Activated T-cell treated with anti-CD3 and anti-CD28 coated beads, Interleukin-2, amount 50 U/mL, for 48 hours (primary cell): ENCODE results near the gene TNIK.

Source experiments
- DNase-seq, 2 experiments: peaks; one replicate each; pipeline ENCODE4 v3.0.0-alpha.2; 2020

TNIK gene

DNA sequence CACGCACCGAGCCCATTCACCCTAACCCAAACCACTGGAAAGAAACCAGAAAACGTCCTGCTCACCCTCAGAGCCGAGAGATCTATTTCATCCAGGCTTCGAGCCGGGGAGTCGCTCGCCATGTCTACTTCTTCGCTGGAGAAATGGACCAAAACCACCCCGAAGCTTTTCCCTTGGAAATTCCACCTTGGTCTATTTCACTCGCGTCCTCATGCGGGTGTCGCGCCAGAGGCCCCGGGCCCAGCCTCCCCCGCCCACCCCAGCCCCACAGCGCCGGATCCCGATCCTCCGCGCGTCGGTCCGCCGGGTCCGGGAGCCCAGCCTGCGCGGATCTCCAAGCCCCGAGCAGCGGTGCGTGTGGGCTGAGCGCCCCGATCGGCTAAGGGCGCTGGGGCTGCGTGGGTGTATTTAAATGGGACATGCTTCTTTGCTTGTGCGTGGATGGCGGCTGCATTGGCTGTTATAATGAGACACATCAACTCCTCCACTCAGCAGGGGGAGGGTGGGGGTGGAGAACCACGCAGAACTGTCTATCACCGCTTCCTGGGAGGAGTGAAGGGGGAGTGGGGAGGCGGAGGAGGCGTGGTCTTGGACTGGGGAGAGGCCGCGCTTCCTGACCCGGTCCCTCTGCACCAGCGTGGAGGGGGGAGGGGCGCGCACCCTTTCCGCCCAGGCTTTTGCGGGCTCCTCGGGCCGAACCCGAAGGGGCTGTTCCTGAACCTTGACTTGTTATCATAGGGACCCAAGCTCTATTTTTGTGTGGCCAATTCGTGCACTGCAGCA lies at the start of gene TNIK:
TNIK (minus strand) TSS at position 464 of the 783 bp plus-strand sequence; CDS start at position 122, 342 bp downstream.
- peak; percentile 95 to 96 for DNase-seq

DNA sequence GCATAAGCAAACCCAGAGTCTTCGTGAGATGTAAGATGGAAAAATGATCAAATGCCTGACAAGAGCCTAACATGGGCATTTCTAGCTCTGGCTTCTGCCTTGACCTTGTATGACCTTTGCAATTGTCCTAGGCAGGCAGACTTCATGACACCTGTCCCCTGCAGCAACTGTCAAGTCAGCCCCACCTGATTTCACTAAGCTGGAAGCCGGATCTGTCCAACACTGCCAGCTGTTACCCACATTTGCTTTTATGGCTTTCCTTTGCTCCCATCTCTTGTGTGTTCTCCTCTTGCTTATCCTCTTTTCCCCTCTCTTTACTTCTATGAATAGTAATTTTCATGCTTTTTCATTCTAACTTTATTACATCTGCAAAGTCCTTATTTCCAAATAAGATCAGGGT lies 48.5 kb upstream of the TNIK start:
- DNase-seq = no peak

DNA sequence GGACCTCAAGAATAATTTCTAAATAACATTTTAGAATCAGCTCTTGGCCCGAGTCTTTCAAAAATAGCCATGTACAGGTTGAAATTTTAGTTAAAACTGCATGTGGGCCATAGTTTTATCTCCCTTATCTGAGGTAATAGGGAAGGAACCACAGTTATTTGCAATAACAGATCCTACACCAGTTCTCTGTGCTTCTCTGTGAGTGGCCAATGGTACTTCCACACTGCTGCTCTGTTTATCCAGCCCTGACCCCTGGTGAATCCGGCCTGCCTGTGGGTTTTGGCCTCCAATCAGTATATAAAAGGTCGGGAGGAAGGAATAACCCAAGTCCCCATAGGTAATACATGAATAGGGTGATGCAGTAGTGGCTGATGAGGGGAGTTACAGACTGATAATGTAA lies 48.0 kb upstream of the TNIK start:
- DNase-seq = no peak

DNA sequence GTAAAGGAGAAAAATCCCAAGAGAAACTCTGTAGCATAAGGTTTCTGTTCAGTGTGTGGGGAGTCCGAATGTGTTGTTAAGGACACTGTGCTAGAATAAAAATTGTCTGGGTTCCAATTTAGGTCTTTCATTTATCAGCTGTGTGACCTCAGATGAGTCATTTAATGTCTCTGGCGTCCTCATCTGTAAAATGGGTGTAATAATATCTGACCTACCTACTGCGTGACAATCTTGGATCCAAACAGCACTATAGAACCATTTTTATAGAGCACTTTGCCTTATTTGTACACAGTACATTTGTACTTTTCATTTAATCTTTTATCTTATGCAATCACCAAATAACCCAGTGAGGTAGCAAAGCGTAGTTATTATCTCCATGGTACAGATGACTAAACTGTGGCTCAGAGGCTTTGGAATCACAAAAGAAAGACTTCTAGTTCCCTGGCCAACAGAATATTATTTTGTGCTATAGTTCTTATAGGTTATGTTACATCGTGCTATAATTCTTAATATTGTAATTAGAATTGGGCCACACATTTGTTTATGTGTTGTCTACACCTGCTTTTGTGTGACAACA lies 46.6 kb upstream of the TNIK start:
- no peak for DNase-seq

DNA sequence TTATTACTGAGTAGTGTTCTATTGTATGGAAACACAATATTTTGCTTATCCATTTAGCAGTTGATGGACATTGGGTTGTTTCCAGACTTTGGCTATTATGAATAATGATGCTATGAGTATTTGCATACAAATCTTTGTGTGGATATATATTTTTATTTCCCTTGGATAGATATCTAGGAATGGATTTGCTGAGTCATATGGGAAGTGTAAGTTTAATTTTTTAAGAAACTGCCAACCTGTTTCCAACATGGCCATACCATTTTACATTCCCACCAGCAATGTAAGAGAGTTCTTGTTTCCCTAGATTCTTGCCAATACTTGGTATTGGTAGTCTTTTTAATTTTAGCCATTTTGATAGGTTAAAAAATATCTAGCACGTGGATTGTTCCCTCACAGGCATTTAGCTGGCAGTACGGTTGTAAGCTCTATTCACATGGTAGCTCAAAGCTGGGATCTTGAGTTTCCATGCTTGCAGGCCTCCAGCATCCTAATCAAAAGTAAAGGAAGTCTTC lies 45.7 kb upstream of the TNIK start:
- DNase-seq = no peak

DNA sequence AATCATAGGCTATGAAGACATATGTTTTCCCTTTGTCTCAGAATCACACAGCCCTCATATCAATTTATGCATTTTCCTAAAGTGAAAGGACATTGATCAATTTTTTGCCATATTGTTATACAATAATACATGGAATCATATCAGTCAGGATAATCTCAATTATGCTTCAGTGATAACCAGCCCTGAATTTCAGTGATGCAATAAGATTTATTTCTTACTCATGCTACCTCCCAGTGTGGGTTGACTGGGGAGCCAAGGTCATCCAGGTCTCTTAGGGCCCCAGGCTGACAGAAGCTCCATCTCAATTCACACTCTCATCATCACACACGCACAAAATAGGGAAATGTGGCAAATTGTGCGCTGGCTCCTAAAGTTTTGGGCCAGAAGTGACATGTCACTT lies 44.2 kb upstream of the TNIK start:
- no peak for DNase-seq

DNA sequence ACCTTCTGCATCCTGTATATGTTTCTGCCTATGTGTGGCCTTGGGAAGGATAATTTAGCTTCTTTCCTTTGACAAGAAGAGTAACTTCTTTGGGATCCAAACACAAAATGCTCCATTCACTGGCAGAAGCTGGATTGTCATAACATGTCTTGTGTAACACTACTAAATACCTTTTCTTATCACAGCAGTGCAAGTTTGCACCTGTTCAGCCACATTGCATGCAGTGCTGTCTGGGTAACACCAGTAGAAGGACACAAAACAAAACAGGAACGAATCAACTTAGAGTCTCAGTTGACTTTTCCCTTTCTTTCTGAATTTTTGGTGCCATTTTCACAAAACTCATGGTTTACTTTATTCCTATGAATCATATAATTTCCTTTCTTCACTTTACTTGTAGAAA lies 43.6 kb upstream of the TNIK start:
- DNase-seq = no peak

DNA sequence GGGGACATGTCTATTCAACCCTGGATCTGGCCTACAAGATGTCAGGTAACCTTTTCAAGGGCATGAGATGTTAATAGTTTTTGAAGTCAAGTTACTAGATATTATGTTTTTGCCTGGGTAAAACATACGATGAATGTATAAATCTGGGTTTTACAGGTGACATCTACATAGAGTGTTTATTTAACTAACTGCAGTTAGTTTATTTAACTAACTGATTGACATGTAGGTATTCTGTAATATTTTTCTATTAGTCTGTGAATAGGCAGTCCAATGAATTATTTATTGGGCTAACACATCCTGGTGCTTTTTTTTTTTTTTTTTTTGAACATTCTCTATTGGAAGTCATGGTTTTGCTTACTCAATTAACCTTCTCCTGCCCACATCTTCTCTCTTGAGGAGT lies 38.7 kb upstream of the TNIK start:
- no peak for DNase-seq

DNA sequence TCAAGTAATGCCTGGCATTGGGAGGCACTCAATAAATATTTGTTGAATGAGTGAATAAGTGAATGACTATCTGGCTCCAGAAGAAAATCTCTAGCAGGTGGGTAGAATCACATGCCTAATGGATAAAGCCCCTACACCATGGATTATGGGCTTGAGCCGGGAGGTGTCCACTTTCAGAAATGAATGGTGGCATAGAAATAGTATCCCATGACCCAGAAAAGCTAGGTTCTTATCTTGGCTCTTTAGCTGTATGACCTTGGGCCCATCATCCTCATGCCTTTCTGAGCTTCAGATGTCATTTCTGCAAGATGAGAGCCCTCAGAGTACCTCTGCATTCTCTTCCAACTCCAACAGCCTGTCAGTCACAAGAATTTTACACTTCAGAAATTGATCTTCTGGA lies 37.3 kb upstream of the TNIK start:
- DNase-seq = no peak

DNA sequence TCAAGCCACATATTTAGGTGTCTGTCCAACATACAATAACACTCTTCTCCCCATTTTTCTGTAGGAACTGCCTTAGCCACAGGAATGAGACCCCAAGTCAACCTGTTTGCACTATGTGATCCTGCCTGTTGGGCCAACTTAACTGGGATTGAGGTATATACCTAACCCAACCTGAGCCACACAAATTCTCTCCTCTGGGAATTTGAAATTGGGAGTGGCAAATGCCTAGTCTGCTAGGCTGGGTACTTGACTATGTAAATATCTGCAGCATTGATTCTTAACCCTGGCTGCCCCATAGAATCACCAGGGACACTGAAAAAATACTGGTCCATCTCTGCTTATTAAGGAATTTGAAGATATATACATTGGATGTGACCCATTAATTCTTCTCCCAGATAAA lies 35.2 kb upstream of the TNIK start:
- no peak for DNase-seq

DNA sequence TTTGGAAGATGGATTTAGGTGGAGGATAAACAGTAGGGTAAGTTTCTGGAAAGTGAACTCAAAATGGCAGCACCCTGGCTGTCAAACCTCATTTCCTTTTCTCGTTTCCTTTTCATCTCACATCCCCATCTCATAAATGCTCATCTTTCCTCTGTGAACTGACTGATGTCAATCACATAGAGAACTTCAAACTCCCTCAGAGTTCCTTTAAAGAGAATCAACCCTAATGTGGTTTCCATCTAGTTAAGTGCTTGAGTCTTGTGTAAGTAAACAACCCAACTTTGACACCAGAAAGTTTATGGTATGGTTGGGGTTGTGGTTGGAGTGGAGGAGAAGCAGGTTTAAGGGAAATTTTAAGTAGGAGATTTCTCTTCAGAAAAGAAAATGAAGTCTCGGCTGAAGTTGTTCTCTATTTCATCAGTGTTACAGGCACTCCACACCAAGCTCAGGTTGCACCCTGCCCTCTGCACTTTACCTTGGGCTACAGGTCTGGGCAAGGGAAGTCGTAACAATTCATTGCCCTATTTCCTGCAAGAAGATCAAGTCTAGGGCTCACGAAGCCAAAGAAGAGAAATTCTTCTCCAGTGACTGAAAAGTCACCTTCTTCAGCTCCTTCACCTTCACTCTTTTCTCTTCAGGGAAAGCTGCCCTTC lies 34.4 kb upstream of the TNIK start:
- no peak for DNase-seq

DNA sequence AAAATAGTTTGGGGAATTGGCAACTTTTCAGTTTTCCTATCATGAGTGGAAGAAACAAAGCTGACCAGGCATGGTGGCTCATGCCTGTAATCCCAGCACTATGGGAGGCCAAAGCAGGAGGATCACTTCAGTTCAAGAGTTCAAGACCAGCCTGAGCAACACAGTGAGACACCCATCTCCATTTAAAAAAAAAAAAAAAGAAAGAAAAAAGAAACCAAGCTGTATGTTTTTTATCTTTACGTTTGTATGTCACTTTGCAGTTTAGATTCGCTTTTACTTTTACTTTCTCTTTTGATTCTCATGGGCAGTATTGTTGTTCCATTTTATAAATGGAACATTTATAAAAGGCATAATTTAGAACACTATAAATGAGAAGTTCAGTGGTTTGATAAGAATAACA lies 31.2 kb upstream of the TNIK start:
- DNase-seq = no peak

DNA sequence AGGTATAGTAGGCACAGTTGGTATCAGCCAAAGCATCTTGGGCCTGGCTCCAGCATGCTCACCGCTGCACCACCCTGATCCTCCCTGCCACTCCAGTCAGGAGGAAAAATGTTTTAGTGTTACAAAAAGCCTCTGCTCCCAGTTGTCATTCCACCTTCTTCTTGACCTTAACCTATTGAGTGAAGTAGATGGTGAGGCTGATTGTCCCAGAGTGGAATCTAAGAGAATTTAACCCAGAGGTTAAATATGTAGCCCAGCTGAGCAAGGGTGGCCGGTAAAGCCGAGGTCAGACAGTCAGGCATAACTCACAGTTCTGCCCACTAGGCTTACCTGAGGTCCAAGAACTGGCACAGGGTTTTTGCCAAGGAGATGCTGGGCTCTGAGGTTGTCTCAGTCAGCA lies 30.7 kb upstream of the TNIK start:
- DNase-seq = no peak

DNA sequence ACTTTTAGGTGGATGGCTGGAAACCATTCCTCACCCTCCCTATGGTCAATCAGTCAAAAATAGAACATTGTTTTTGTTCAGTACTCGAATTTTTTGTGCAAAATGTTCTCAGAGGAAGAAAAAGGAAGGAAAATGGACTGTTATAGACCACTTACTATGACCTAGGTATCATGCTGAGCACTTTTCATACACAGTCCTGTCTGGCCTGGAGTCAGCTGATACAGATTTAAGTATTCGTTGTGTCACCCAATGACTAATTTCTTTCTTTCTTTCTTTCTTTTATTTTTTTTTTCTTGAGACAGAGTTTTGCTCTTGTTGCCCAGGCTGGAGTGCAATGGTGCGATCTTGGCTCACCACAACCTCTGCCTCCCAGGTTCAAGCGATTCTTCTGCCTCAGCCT lies 29.1 kb upstream of the TNIK start:
- no peak for DNase-seq

DNA sequence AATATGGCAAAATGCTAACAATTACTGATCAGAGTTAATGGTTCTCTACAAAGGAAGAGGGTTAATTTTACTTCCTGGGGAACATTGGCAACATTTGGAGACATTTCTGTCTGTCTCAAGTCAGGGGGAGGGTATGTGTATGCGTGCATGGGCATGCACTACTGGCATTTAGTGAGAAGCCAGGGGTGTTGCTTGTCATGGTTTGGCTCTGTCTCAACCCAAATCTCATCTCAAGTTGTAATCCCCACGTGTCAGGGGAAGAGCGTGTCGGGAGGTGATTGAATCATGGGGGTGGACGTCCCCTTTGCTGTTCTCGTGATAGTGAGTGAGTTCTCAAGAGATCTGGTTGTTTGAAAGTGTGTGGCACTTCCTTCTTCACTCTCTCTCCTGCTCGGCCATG lies 28.3 kb upstream of the TNIK start:
- no peak for DNase-seq

DNA sequence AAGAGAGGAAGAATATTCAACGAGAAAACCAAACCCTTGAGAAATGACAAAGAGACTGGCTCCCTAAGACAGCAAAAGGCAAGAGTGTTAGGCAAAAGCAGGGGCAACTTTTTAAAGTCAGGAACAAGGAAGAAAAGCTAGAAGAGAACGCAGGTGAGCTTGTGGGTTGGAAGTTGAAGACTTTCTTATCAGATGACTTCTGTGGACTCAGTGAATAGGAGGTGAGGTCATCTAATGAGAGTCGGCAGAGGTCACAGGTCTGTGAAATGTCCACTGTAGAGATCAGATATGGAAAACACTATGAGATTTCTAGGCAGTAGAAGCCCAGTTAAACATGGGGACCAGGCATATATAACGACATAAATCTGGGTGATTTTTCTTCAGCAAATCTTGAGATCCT lies 27.2 kb upstream of the TNIK start:
- DNase-seq = no peak

DNA sequence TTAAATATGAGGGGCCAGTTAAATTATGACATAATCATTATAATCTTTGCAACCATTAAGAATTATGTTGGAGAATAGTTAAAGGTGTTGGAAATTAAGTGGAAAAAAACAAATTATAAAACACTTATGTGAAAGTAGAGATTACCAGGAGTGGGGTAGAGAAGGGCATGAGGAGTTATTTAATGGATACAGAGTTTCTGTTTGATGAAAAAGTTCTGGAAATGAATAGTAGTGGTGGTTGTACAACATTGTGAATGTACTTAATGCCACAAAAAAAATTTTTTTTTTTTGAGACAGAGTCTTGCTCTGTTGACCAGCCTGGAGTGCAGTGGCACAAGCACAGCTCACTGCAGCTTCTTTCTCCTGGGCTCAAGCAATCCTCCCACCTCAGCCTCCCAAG lies 25.1 kb upstream of the TNIK start:
- DNase-seq = no peak

DNA sequence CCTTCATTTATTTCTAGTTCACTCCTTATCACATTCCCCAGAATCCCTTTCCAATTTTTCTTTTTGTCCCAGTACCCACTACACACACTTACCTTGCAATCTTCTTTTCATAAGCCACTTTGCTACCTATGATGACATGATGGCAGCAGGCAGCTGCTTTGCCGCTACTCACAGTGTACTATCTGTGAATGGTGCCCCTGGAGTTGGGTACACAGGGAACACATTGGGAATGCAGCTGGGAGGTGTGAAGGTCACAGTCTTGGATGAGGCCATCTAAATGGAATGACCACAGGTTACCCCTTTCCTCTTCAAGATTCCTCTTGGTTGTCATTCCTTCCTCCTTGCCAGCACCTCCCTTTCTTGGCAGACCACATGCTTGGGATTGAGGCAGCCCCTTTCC lies 20.8 kb upstream of the TNIK start:
- no peak for DNase-seq

DNA sequence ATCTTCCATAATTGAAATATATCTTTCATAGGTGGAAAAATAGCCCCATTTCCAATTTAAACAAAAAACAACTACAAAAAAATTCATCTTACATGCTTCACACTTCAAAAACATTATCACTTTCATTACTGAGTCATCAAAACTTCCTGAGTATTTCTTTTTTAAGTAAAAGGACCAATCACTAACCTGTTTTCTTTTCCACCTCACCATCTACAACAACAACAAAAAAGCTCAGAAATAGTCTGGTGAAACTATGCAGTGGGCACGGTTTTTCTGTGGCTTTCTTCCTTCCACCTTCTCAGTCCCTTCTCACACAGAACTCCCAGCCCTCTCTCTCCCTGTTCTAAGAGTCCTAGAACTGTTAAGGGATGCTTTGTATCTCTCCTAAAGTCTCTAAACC lies 20.3 kb upstream of the TNIK start:
- DNase-seq = no peak

DNA sequence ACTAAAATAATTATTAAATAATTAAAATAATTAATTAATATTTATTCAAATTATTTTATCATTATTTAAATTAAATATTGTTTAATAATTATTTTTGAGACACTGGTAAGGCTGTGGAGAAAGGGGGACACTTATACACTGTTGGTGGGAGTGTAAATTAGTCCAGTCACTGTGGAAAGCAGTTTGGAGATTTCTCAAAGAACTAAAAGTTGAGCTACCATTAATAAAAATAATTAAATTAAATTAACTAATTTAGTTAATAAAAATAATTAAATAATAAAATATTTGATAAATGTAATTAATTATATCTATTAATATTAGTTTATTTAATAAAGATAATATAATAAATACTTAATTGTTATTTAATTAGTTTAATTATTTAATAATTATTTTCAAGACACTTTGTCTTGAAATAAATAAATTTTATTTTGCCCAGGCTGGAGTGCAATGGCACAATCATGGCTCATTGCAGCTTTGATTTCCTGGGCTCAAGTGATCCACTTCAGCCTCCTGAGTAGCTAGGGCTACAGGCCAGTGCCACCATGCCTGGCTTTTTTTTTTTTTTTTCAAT lies 16.4 kb upstream of the TNIK start:
- no peak for DNase-seq

DNA sequence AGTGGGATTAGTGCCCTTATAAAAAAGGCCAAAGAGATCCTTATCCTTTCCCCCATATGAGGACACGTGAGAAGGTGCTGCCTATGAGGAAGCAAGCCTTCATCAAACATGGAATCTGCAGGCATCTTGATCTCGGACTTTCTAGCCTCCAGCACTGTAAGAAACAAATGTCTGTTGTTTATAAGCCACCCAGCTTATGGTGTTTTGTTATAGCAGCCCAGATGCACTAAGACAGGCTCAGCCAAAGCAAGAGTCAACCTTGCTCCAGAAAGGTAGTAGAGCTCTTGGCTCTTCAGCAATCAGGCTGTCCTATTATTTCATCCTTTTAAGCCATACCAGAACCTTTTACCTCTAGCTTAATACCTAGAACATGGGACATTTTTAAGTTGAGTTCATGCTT lies 12.3 kb upstream of the TNIK start:
- DNase-seq = no peak

DNA sequence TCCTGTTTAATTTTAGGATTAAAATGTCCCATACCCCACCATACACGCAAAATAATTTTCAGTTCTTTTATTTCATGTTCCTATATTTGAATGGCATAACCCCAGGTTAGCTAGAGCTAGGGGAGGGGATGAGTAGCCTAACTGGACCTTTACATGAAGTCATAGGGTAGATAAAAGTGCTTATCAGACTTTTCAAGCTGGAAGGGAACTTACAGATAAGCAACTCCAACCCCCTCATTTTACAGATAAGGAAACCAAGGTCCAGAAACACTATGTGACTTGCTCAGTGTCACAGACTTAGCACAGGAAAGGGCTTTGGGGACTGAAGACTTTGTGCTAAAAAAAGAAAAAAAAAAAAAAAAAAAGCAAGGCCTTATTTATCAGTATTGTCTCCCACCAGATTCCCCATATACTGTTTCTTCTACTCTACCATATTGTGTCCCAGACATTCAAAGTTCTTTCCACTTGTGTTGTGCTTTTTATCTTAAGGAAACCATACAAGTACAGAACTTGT lies 10.6 kb upstream of the TNIK start:
- no peak for DNase-seq

DNA sequence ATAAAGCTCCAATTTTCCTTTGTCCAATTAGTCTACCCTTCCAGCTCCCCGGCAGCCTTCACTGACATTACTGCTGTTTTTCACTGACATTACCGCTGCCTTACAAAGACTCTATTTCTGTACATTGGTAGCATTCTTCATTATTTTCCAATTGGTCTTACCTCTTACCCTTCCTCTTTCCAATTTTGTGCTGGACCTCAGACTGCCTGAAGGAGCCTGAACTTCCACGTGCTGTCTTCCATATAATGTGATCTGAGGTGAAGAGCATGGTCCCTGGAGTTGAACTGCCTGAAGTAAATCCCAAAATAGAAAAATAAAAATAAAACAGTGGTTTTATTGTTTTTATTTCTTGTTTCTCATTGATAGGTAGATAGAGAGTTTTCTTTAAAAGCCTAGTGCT lies 9.2 kb upstream of the TNIK start:
- DNase-seq = no peak
